Hepatic stellate cell (primary cell): ENCODE results near the gene GALNT14.

Source experiments
- DNase-seq: peaks from one replicate; pipeline ENCODE4 v3.0.0; 2011; ENCODE audit warnings: low spot score

GALNT14 gene

GRCh38 chr2:30974092-30974491 is 164.1 kb downstream of the GALNT14 start:
- no peak for DNase-seq

DNA sequence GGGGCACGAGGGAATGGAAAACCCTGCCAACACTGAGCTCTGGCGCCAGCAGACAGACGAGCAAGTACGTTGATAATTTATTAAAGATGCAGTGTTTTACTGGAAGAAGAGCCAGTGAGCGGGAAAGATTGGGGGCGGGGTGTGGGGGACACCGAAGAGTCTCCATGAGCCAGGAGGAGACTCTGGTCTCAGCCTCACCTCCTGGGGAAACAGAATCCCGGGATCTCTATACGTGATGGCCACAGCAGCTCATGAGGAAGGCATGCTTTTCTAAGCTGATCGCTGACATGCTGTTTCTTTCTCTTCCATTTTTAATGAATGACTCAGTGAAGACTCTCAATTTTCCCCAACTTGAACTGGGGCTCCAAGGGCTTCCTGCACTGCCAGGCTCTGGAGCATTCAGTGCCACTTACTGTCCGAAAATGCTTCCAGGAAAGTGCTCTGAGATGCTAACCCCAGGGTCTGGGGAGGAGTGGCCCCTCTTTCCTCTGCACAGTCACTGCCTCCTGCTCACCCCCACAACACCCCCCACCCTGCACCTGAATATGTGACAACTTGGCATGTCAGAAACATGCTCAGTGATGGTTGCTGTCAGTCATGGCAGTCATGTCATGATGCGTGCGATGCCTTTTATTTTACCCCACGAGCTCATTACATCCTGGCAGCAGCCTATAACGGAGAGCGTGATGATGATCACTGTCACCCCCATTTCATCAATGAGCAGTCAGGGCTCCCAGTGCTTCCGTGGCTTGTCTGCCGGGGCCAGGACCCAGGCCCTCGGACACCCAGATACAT is 166.8 kb downstream of the GALNT14 start:
- no peak for DNase-seq

DNA sequence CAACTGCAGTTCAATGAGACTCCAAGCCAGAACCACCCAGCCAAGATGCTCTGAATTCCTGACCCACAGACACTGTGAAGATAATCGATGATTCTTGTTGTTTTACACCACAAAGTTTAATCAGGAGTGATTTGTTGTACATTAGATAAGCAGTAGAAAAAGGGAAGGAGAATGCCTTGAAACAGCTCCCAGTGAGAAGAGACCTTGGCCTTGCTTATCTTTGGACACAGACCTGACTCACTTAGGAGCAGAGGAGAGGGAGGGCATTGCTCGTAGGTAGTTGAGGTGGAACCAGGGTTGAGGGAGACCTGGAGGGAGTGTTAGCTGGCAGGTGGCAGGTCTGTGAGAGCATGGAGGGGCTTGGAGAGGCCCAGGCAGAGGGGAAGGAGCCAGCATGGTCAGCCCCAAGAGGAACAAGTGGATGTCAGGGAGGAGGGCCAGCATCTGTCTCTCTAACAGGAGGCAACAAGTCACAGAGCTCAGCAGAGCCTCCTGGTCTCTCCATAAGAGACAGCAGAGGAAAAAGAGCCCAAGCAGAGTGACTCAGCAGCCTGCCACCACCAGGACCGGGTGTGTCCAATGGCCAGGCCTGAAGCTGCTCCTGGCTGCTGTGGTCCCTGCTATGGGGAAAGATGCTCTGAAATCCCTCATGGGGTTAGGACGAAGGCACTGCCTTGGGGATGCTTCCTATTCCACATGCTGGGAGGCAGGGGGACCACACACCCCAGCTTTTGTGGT is 169.4 kb downstream of the GALNT14 start:
- no peak for DNase-seq

- no peak for DNase-seq
Observed at GRCh38 chr2:30966786-30967185, 171.5 kb downstream of the GALNT14 start.

DNA sequence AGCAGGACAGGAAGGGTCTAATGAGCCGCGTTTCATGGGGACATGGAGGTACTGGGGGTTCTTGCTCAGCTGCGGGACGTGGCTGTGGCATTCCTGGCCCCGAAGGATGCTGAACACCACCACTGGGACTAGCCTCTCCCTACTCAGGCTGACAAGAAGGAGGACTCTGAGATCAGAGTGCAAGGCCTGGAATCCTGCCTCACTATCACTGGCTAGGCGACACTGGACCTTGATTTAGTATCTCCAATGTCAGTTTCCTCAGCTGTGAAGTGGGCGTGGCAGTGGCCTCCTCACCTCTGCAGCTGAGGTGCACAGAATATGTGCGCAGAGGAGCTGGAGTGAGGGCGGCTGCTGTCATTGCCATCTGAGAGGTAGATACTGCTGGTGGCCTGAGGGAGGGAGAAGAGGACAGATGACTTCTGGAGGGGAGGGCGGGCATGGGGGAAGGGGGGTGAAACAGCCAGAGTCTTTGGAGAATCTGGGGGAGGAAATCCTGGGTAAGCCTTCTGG is 173.2 kb downstream of the GALNT14 start:
- DNase-seq: no peak

DNA sequence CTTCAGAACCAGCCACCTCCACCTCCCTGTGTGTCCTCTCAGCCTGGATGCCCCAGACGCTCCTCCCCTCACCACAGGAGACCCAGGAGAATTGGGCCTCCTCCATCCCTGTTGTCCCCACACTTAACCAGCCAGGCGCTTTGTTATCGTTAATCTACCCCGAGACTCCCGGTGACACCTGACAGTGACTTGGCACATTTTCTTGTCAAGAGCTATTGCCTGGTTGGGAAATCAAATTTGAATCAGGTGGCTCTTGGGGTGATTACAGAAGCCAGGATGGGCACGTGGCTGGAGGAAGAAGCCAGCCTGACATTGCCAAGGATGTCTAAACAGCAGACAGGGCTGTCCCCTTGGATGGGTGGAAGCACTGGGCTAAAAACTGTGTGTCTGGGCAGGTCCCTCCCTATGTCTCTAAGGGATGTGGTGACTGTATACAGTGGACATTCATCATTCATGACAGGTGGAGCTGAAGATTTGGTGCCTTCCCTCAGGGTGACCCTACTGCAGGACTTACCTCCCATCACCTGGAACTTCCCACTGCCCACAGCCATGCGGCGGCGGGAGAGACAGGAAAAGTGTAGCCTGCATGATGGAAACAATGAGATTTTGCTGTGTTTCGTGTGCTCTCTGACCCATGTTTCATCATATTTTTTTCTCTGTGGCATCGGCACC is 173.8 kb downstream of the GALNT14 start:
- DNase-seq: no peak

DNA sequence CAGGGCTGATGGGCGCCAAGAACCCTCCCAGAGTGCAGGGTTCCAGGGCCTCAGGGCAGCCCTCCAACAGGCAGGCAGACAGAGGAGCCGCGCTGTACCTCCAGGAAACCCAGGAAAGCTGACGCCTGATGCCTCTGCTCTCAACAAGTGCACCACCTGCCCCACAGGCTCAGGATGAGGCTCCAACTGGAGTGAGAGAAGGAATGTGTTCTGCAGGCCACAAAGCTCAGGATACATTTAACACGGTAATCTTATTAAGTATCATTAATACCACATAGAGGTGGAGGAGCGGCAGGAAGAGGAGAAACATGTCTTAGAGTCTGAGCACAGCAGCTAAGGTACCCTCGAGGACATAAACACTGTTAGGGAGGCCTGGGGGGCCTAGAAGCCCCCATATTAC is 175.1 kb downstream of the GALNT14 start:
- no peak for DNase-seq

DNA sequence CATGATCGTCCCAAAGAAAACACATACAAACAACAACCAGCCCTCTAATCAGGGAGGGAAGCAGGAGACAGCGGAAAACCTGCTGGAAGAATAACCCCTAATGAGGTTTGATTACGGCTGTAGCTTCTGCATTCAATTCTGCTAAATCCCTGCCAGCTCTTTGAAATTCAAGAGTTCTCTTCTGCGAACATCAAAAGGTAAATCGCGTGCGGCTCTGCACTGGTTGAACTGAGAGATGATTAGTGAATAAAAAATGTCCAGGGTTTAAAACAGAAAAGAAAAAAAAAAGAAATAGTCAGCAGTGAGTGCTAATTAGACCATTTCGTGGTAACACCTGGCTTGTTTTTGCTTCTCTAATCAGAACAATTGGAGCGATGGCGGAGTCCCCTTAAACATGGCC is 178.0 kb downstream of the GALNT14 start:
- no peak for DNase-seq

DNA sequence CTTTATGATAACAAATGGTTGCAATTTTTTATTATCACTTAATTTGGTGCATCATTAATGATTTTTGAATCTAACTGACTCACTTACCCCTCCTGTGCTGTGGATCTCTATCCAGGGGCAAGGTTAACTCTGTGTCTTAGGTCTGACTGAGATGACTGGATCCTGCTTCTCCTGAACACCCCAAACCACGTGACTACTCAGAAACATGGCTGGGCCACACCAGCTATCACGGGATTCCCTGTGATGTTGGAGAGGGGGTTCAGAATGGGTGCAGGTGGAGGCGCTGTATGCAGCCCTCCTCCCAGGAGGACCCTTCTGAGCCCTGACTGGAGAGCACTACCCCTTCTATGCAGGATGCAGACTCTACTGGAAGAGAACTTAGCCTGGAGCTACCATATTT is 178.6 kb downstream of the GALNT14 start:
- no peak for DNase-seq

DNA sequence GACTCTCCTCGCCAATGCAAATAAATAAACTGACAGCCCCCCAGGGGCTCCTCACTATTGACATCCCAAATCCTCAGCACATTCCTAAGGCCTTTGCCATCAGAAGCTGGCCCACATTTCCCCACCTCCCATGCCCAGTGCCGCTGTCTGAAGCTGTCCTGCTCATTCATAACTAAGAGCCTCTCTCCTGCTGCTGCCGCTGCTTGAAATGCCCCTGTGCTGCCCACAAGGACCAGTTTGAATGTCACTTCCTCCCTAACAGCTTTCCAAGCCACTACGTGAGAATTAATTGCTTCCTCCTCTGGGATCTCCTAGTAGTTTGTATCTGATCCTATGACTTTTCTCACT is 179.3 kb downstream of the GALNT14 start:
- DNase-seq: no peak

DNA sequence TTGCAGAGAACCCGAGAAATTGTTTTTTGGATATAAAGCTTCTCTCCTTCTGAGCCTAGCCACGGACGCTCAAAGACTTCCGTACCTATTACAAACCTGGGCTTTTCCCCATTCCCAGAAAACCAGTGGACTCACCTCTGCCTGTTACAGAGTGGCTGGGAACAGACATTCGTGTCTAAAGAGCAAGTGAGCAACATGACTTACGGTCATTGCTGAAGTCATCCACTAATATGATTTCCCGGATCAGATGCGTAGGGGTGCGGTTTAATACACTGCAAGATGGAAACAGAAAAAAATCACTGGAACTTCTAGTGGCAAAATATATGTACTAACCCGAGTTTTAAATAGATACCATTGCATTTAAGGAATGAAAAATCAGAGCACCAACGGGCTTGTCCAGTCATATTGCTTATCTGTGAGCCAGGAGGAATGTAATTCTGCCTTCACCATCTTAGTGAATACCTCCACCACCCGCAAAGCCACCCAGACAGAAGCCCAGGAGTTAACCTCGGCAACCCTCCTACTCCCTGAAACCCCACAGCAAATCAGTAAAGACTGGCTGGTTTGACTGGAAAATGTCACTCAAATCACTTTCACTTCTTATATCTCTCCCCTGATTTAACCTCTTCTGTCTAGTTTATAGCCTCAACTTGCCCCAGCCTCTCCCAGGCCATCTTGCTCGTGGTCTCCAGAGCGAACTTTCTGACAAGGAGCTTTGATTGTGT is 179.9 kb downstream of the GALNT14 start:
- no peak for DNase-seq

- no peak for DNase-seq
Observed at GRCh38 chr2:30957591-30957990, 180.6 kb downstream of the GALNT14 start.

GRCh38 chr2:30956995-30957394 is 181.2 kb downstream of the GALNT14 start:
- DNase-seq: no peak

GRCh38 chr2:30955516-30956132 is 182.6 kb downstream of the GALNT14 start:
- no peak for DNase-seq

DNA sequence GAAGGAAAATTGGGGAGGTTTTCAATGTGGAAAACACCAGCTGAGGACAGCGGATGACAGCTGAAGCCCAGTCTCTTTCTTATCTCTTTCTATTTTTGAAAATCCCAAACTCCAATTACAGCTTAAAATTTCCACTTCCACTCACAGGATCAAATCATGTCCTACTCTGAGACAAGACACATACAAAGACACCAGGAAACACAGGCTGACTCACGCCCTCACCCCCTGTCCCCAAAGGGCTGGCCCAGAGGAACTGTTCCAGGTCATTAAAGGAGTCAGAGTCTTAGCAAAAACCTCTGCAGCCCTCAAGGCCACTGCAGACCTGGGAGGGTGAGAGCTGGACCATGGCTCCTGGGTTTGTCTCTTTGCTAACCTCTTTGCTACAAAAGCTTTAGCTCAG is 187.9 kb downstream of the GALNT14 start:
- DNase-seq: no peak

DNA sequence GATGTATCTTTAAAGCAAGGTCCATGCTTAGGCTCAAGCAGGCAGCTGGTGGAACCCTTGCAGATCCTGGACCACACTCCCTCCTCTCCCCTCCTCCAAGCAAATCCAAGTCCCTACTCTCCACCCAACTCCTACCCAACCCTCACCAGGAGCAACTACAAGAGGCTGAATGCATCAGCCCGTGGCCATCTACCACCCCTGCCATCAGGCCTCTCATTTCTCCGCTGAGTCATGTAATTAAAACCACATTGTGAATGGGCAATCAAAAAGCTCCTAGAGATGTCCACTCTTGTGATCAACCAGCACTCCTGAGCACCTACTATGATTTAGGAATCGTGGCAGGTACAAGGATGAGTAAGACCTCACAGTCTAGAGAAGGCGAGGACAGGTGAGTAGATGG is 188.8 kb downstream of the GALNT14 start:
- DNase-seq: no peak

DNA sequence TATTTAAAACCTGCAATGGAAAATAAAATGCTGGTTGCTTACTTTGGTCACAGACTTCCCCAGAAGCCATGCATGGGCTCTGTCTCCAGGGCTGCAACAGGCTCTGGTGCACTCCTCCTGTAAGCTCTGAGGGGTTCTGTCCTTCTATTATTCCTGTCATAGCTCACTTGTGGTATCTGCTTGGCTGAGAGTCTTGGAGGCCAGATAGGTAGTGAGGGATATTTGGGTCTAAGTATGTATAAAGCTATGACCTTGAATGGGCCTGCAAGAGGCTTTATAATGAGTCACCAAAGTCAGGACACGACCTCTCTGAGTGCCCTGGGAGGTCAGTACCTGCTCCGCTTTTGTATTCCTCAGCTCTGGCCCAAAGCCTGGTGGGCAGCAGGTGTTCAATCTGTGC is 189.4 kb downstream of the GALNT14 start:
- no peak for DNase-seq

- DNase-seq: no peak
Observed at GRCh38 chr2:30948130-30948529, 190.1 kb downstream of the GALNT14 start.

DNA sequence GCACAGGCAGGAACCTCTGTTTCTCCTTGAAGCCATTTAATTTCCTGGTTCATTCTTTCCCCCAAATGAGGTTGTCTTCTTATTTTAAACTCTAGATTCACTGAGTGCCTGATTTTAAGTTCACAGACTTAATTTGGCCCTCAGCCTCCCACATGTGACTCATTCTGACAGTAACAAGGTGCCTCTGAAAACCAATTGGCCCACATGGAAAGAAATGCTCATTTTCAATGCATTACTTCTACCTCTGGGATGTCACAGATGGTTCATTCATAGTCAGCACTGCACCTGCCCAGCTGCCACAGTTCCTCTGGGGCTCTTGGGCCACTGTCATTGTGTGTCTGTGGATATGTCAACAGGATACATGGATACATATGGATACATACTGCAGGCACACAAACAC is 190.6 kb downstream of the GALNT14 start:
- DNase-seq: no peak

GRCh38 chr2:30942419-30942818 is 195.8 kb downstream of the GALNT14 start:
- DNase-seq: no peak

DNA sequence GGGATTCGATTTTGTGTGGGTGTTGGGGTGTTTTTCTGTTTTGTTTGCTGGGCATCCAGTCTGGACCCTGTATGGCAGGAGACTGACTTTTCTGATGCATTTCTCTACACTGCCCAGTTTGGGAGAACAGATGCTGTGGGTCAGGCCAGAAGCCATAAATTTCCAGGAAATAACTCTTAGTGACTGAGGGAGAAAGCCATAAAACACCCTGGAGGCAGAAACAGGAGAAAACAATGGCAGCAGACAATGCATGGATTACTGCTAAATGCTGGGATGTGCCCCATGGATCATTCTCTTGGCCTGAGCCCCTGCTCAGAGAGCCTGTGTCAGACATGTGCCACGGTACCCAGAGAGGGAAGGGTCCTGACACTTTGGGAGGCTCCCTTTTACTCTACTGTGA is 197.4 kb downstream of the GALNT14 start:
- DNase-seq: no peak

DNA sequence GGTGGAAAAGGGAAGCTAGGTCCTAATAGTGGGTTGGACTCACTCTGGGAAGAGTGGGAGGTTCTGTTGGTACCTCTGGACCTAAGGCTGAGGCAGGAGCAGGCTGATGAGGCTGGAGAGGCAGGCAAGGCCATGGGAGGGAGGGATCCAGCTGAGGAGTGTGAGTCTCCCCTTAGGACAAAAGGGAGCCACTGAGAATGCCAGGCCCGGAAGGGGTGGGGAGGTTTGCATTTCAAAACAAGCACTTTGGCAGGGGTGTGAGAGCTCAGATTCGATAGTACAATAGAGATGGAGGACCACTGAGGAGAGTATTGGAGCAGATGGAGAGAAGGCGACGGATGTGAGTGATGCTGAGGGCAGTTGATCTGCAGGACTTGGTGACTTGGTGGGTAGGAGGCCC is 198.9 kb downstream of the GALNT14 start:
- no peak for DNase-seq
